Caco-2 (cell line): ENCODE data around the gene ELMO2. TPM values are rescaled to one million over a fixed set of nuclear protein-coding genes. Genes with fewer than 3 reads are reported as not detected.

ENCODE experiments used
- BruUV-seq: library from RNA; stranded (reverse); fragments of 400-500 nt; replicated peaks from 2 replicates; lab custom pipeline; 2021; lab: Mats Ljungman, UMichigan
- CTCF ChIA-PET: fragments of 300-600 bp; sonication (Branson Sonifier 250); formaldehyde crosslinking; loops from one replicate; lab custom pipeline; 2022; ENCODE audit warnings: antibody characterized with exemption; lab: Charles Lee
- POLR2A ChIA-PET: fragments of 300-600 bp; sonication (Branson Sonifier 250); formaldehyde crosslinking; loops from one replicate; lab custom pipeline; 2022; ENCODE audit warnings: antibody characterized with exemption; lab: Charles Lee
- DNase-seq, 2 experiments: peaks; one replicate each; pipeline versions ENCODE4 v3.0.0 to v3.0.0-alpha.2; 2020 to 2022
- H3K27me3 ChIP-seq: replicated peaks from 2 replicates; pipeline ENCODE4 v1.6.0; 2011; ENCODE audit warnings: low read length; ENCODE audit not compliant: control insufficient read depth, insufficient read depth
- H3K36me3 ChIP-seq: 2 replicates; pipeline ENCODE4 v1.5.1; 2011; ENCODE audit warnings: low read length; ENCODE audit not compliant: control insufficient read depth, insufficient read depth
- H3K4me1 ChIP-seq: fragments of 250-450 bp; sonication (Bioruptor Pico); 2 replicates; pipeline ENCODE4 v1.5.1; 2020; ENCODE audit warnings: mild to moderate bottlenecking
- H3K4me3 ChIP-seq: 2 replicates; pipeline ENCODE4 v1.5.1; 2011; ENCODE audit warnings: low read depth, mild to moderate bottlenecking, control low read depth, low read length
- H3K9me3 ChIP-seq: fragments of 250-450 bp; sonication (Bioruptor Pico); 2 replicates; pipeline ENCODE4 v1.5.1; 2020; ENCODE audit warnings: mild to moderate bottlenecking, moderate library complexity
- H3K27ac Mint-ChIP-seq: one replicate; pipeline ENCODE4 v1.8.0; 2022; ENCODE audit warnings: mixed read lengths; ENCODE audit not compliant: unreplicated experiment
- H3K27me3 Mint-ChIP-seq: one replicate; pipeline ENCODE4 v1.8.0; 2022; ENCODE audit warnings: mixed read lengths; ENCODE audit not compliant: insufficient read depth, unreplicated experiment
- H3K36me3 Mint-ChIP-seq: one replicate; pipeline ENCODE4 v1.8.0; 2022; ENCODE audit warnings: mild to moderate bottlenecking, mixed read lengths; ENCODE audit not compliant: insufficient read depth, unreplicated experiment
- H3K4me1 Mint-ChIP-seq: one replicate; pipeline ENCODE4 v1.8.0; 2022; ENCODE audit warnings: low read depth, mixed read lengths; ENCODE audit not compliant: unreplicated experiment
- H3K4me3 Mint-ChIP-seq: one replicate; pipeline ENCODE4 v1.8.0; 2022; ENCODE audit warnings: mild to moderate bottlenecking, moderate library complexity, mixed read lengths; ENCODE audit not compliant: unreplicated experiment
- H3K9me3 Mint-ChIP-seq: one replicate; pipeline ENCODE4 v1.8.0; 2022; ENCODE audit warnings: mixed read lengths; ENCODE audit not compliant: unreplicated experiment
- CTCF ChIP-seq, 2 experiments: fragments of 200-600 bp in 1 of 2; IDR thresholded peaks; 1 replicate in 1 of 2; 2 replicates in 1 of 2; pipeline versions ENCODE4 v1.5.1 to v1.8.0; 2011 to 2022; ENCODE audit warnings: antibody characterized with exemption in 1 of 2, control low read depth in 1 of 2, inconsistent platforms in 1 of 2, low read depth in 1 of 2, low read length in 1 of 2, mild to moderate bottlenecking in 1 of 2, moderate library complexity in 1 of 2; ENCODE audit not compliant: insufficient read depth in 1 of 2, severe bottlenecking in 1 of 2, unreplicated experiment in 1 of 2
- intact Hi-C: fragments of 100-400 bp; cut with micrococcal nuclease; formaldehyde crosslinking; loops from one replicate; pipeline ENCODE4 v1.10.0; 2022; ENCODE audit not compliant: unreplicated experiment
- total RNA-seq: library from RNA; stranded (reverse); gene quantifications from 2 replicates; pipeline ENCODE4 v1.2.3, GENCODE V29; 2022

ELMO2 gene
- total RNA-seq, 1 experiment from 2014 or later = 82.4 TPM

- no peak for TF ChIP-seq CTCF (IDR thresholded peaks at IDR 0.05; ENCODE audit: insufficient read depth in 1 of 2, low read depth in 1 of 2, low read length in 1 of 2, severe bottlenecking in 1 of 2, unreplicated experiment in 1 of 2)
- Histone ChIP-seq H3K9me3 (no peaks in the 10 kb centered on the region), H3K4me3 (no peak overlapping the region), H3K27me3 (peaks cover 9% of the 10 kb centered on the region), H3K36me3 (no peaks in the 10 kb centered on the region), H3K4me1 (no peaks in the 10 kb centered on the region)
- CTCF ChIA-PET = interaction anchor here (0.5 to 1.2 kb wide), 2 partner anchors 34 to 116 kb away, joined by 3 to 5 read pairs; no protein-coding TSS in a partner anchor
- no peak overlapping the region for H3K27ac Mint-ChIP-seq
- intact Hi-C loops = no loop called here
- peaks cover 27% of the 10 kb centered on the region for H3K27me3 Mint-ChIP-seq
- no peak for DNase-seq
- no peak overlapping the region for H3K4me3 Mint-ChIP-seq
- no TSS peak for BruUV-seq
- POLR2A ChIA-PET = interaction anchor here (0.6 kb wide), 1 partner anchor 629 kb away, joined by 4 read pairs; no protein-coding TSS in a partner anchor
- H3K4me1 Mint-ChIP-seq = no peaks in the 10 kb centered on the region
- no peaks in the 10 kb centered on the region for H3K9me3 Mint-ChIP-seq
- no peaks in the 10 kb centered on the region for H3K36me3 Mint-ChIP-seq
Observed at GRCh38 chr20:46341074-46342009, 65.1 kb downstream of the ELMO2 start.

GRCh38 chr20:46339037-46339436, 67.4 kb downstream of the ELMO2 start:
- Histone ChIP-seq H3K27me3 (peaks cover 9% of the 10 kb centered on the region), H3K4me1 (no peaks in the 10 kb centered on the region), H3K4me3 (no peak overlapping the region), H3K9me3 (no peaks in the 10 kb centered on the region), H3K36me3 (no peaks in the 10 kb centered on the region)
- no peaks in the 10 kb centered on the region for H3K4me1 Mint-ChIP-seq
- DNase-seq = no peak
- no TSS peak for BruUV-seq
- H3K36me3 Mint-ChIP-seq = no peaks in the 10 kb centered on the region
- POLR2A ChIA-PET = no interaction called here
- no peaks in the 10 kb centered on the region for H3K9me3 Mint-ChIP-seq
- H3K27me3 Mint-ChIP-seq = peaks cover 32% of the 10 kb centered on the region
- intact Hi-C loops = loop anchor here (2.0 kb wide), 1 partner anchor 14 kb away; no protein-coding TSS in a partner anchor
- H3K4me3 Mint-ChIP-seq = no peak overlapping the region
- CTCF ChIA-PET = no interaction called here
- TF ChIP-seq CTCF (IDR thresholded peaks at IDR 0.05; ENCODE audit: insufficient read depth in 1 of 2, low read depth in 1 of 2, low read length in 1 of 2, severe bottlenecking in 1 of 2, unreplicated experiment in 1 of 2) = no peak
- no peak overlapping the region for H3K27ac Mint-ChIP-seq

GRCh38 chr20:46336735-46337134, 69.7 kb downstream of the ELMO2 start:
- no peak for DNase-seq
- Mint-ChIP-seq H3K4me3 (no peak overlapping the region), H3K9me3 (no peaks in the 10 kb centered on the region), H3K4me1 (no peaks in the 10 kb centered on the region), H3K27ac (no peak overlapping the region), H3K27me3 (peaks cover 29% of the 10 kb centered on the region), H3K36me3 (no peaks in the 10 kb centered on the region)
- POLR2A ChIA-PET = no interaction called here
- peaks cover 5% of the 10 kb centered on the region; the same call in 1 of the 2 replicates for H3K27me3 ChIP-seq
- H3K9me3 ChIP-seq = no peaks in the 10 kb centered on the region
- H3K4me1 ChIP-seq = no peaks in the 10 kb centered on the region
- intact Hi-C loops = no loop called here
- H3K36me3 ChIP-seq = no peaks in the 10 kb centered on the region
- CTCF ChIA-PET = no interaction called here
- BruUV-seq = no TSS peak
- no peak overlapping the region for H3K4me3 ChIP-seq
- TF ChIP-seq CTCF (IDR thresholded peaks at IDR 0.05; ENCODE audit: insufficient read depth in 1 of 2, low read depth in 1 of 2, low read length in 1 of 2, severe bottlenecking in 1 of 2, unreplicated experiment in 1 of 2) = no peak
